IPS-20b (cell line): Measurements from ENCODE around the gene MFGE8.

ENCODE experiments used
- H3K27ac ChIP-seq: one replicate; pipeline ENCODE4 v1.5.1; 2013; ENCODE audit warnings: low read length
- H3K27me3 ChIP-seq: 2 replicates; pipeline ENCODE4 v1.6.1; 2013; ENCODE audit warnings: mild to moderate bottlenecking, low read length, inconsistent platforms; ENCODE audit not compliant: insufficient read depth
- H3K36me3 ChIP-seq: 2 replicates; pipeline ENCODE4 v1.6.1; 2013; ENCODE audit warnings: low read depth, mild to moderate bottlenecking, inconsistent platforms, low read length, moderate library complexity; ENCODE audit not compliant: insufficient read depth
- H3K4me1 ChIP-seq: 2 replicates; pipeline ENCODE4 v1.6.1; 2013; ENCODE audit warnings: mild to moderate bottlenecking, control low read depth, inconsistent platforms, low read length, moderate library complexity; ENCODE audit not compliant: insufficient read depth
- H3K4me3 ChIP-seq: 2 replicates; pipeline ENCODE4 v1.5.1; 2013; ENCODE audit warnings: mild to moderate bottlenecking, low read length, inconsistent platforms
- H3K9ac ChIP-seq: 2 replicates; pipeline ENCODE4 v1.6.1; 2013; ENCODE audit warnings: low read depth, mild to moderate bottlenecking, inconsistent platforms, low read length, moderate library complexity
- H3K9me3 ChIP-seq: 2 replicates; pipeline ENCODE4 v1.6.1; 2013; ENCODE audit warnings: mild to moderate bottlenecking, low read depth, low read length, inconsistent platforms; ENCODE audit not compliant: insufficient read depth

Gene MFGE8

GRCh38 chr15:88878720-88879184 lies 34.4 kb downstream of the MFGE8 start:
- no peaks in the 10 kb centered on the region for H3K9me3 ChIP-seq
- H3K4me1 ChIP-seq: no peaks in the 10 kb centered on the region; the same call in 1 of the 2 replicates
- H3K36me3 ChIP-seq: peaks cover 44% of the 10 kb centered on the region; the same call in 1 of the 2 replicates
- H3K9ac ChIP-seq: no peak overlapping the region
- H3K27me3 ChIP-seq: no peaks in the 10 kb centered on the region
- no peak overlapping the region for H3K4me3 ChIP-seq
- no peak overlapping the region for H3K27ac ChIP-seq

GRCh38 chr15:88877906-88878305 lies 35.3 kb downstream of the MFGE8 start:
- Histone ChIP-seq H3K4me3 (no peak overlapping the region), H3K4me1 (no peaks in the 10 kb centered on the region; the same call in 1 of the 2 replicates), H3K9me3 (no peaks in the 10 kb centered on the region), H3K36me3 (peaks cover 38% of the 10 kb centered on the region; the same call in 1 of the 2 replicates), H3K9ac (no peak overlapping the region), H3K27me3 (no peaks in the 10 kb centered on the region), H3K27ac (no peak overlapping the region)

- H3K4me1 ChIP-seq: no peaks in the 10 kb centered on the region; the same call in 1 of the 2 replicates
- no peak overlapping the region for H3K27ac ChIP-seq
- no peaks in the 10 kb centered on the region for H3K9me3 ChIP-seq
- no peaks in the 10 kb centered on the region; the same call in 1 of the 2 replicates for H3K27me3 ChIP-seq
- H3K4me3 ChIP-seq: no peak overlapping the region
- no peak overlapping the region for H3K9ac ChIP-seq
- H3K36me3 ChIP-seq: peaks cover 33% of the 10 kb centered on the region; the same call in 1 of the 2 replicates
These were observed 35.8 kb downstream of the MFGE8 start for GRCh38 chr15:88877415-88877814.

GRCh38 chr15:88876573-88876972 lies 36.6 kb downstream of the MFGE8 start:
- Histone ChIP-seq H3K4me1 (no peaks in the 10 kb centered on the region; the same call in 1 of the 2 replicates), H3K9me3 (no peaks in the 10 kb centered on the region), H3K27me3 (no peaks in the 10 kb centered on the region; the same call in 1 of the 2 replicates), H3K36me3 (peaks cover 27% of the 10 kb centered on the region; the same call in 1 of the 2 replicates), H3K27ac (no peak overlapping the region), H3K4me3 (no peak overlapping the region), H3K9ac (no peak overlapping the region)

- Histone ChIP-seq H3K4me3 (no peak overlapping the region), H3K9me3 (no peaks in the 10 kb centered on the region), H3K27me3 (no peaks in the 10 kb centered on the region; the same call in 1 of the 2 replicates)
These were observed 38.5 kb downstream of the MFGE8 start for GRCh38 chr15:88874684-88875083.

GRCh38 chr15:88874275-88874674 lies 38.9 kb downstream of the MFGE8 start:
- Histone ChIP-seq H3K9ac (no peak overlapping the region), H3K4me3 (no peak overlapping the region), H3K36me3 (peaks cover 8% of the 10 kb centered on the region; the same call in 1 of the 2 replicates), H3K4me1 (no peaks in the 10 kb centered on the region; the same call in 1 of the 2 replicates), H3K27me3 (no peaks in the 10 kb centered on the region; the same call in 1 of the 2 replicates), H3K9me3 (no peaks in the 10 kb centered on the region), H3K27ac (no peak overlapping the region)

More at GRCh38 chr15:88874684-88875083, 38.5 kb downstream of the MFGE8 start:
- no peak overlapping the region for H3K9ac ChIP-seq
- H3K27ac ChIP-seq: no peak overlapping the region
- no peaks in the 10 kb centered on the region; the same call in 1 of the 2 replicates for H3K4me1 ChIP-seq
- peaks cover 10% of the 10 kb centered on the region; the same call in 1 of the 2 replicates for H3K36me3 ChIP-seq

GRCh38 chr15:88873786-88874185 lies 39.4 kb downstream of the MFGE8 start:
- peaks cover 8% of the 10 kb centered on the region; the same call in 1 of the 2 replicates for H3K36me3 ChIP-seq
- H3K27ac ChIP-seq: no peak overlapping the region
- H3K9me3 ChIP-seq: no peaks in the 10 kb centered on the region
- H3K4me1 ChIP-seq: no peaks in the 10 kb centered on the region; the same call in 1 of the 2 replicates
- no peak overlapping the region for H3K9ac ChIP-seq
- no peak overlapping the region for H3K4me3 ChIP-seq
- H3K27me3 ChIP-seq: no peaks in the 10 kb centered on the region; the same call in 1 of the 2 replicates

GRCh38 chr15:88872706-88873105 lies 40.5 kb downstream of the MFGE8 start:
- Histone ChIP-seq H3K4me3 (no peak overlapping the region), H3K27me3 (no peaks in the 10 kb centered on the region; the same call in 1 of the 2 replicates), H3K9me3 (no peaks in the 10 kb centered on the region), H3K9ac (no peak overlapping the region), H3K4me1 (no peaks in the 10 kb centered on the region; the same call in 1 of the 2 replicates), H3K36me3 (no peaks in the 10 kb centered on the region; the same call in 1 of the 2 replicates), H3K27ac (no peak overlapping the region)

- H3K36me3 ChIP-seq: no peaks in the 10 kb centered on the region; the same call in 1 of the 2 replicates
- H3K27me3 ChIP-seq: no peaks in the 10 kb centered on the region; the same call in 1 of the 2 replicates
- no peaks in the 10 kb centered on the region for H3K9me3 ChIP-seq
- H3K27ac ChIP-seq: no peak overlapping the region
- no peak overlapping the region for H3K9ac ChIP-seq
- no peaks in the 10 kb centered on the region; the same call in 1 of the 2 replicates for H3K4me1 ChIP-seq
- no peak overlapping the region for H3K4me3 ChIP-seq
These were observed 41.1 kb downstream of the MFGE8 start for GRCh38 chr15:88872106-88872505.

GRCh38 chr15:88871313-88871712 lies 41.9 kb downstream of the MFGE8 start:
- no peaks in the 10 kb centered on the region; the same call in 1 of the 2 replicates for H3K27me3 ChIP-seq
- H3K36me3 ChIP-seq: no peaks in the 10 kb centered on the region; the same call in 1 of the 2 replicates
- H3K9ac ChIP-seq: no peak overlapping the region
- H3K27ac ChIP-seq: no peak overlapping the region
- H3K4me3 ChIP-seq: no peak overlapping the region
- no peaks in the 10 kb centered on the region for H3K9me3 ChIP-seq
- H3K4me1 ChIP-seq: no peaks in the 10 kb centered on the region; the same call in 1 of the 2 replicates

GRCh38 chr15:88866295-88866881 lies 46.8 kb downstream of the MFGE8 start:
- no peaks in the 10 kb centered on the region; the same call in 1 of the 2 replicates for H3K27me3 ChIP-seq
- no peaks in the 10 kb centered on the region for H3K9me3 ChIP-seq
- no peak overlapping the region for H3K4me3 ChIP-seq
- H3K36me3 ChIP-seq: no peaks in the 10 kb centered on the region
- H3K4me1 ChIP-seq: no peaks in the 10 kb centered on the region
- H3K27ac ChIP-seq: no peak overlapping the region
- H3K9ac ChIP-seq: no peak overlapping the region
